GM20000 (cell line): ENCODE data around the gene DMD.

Source experiments
- DNase-seq: peaks from one replicate; pipeline ENCODE4 v3.0.0; 2012; ENCODE audit warnings: low spot score
- CTCF ChIP-seq: IDR thresholded peaks from 2 replicates; pipeline ENCODE4 v1.5.1; 2012; ENCODE audit warnings: mild to moderate bottlenecking, control low read depth; ENCODE audit errors: extremely low read depth, missing control alignments

DMD gene

GRCh38 chrX:31350808-31351074 lies 1860.6 kb downstream of the DMD start:
- no peak for DNase-seq
- TF ChIP-seq CTCF, result no peak

- TF ChIP-seq CTCF, result no peak
- no peak for DNase-seq
Observed at GRCh38 chrX:31349515-31349914, 1861.8 kb downstream of the DMD start.

- no peak for TF ChIP-seq CTCF
- no peak for DNase-seq
Observed at GRCh38 chrX:31340587-31340986, 1870.8 kb downstream of the DMD start.

GRCh38 chrX:31338991-31339350 lies 1872.4 kb downstream of the DMD start:
- TF ChIP-seq CTCF, result no peak

GRCh38 chrX:31337332-31337731 lies 1874.0 kb downstream of the DMD start:
- no peak for TF ChIP-seq CTCF
- DNase-seq, result no peak

More at GRCh38 chrX:31338991-31339350, 1872.4 kb downstream of the DMD start:
- DNase-seq, result no peak

GRCh38 chrX:31336419-31336818 lies 1874.9 kb downstream of the DMD start:
- DNase-seq, result no peak
- no peak for TF ChIP-seq CTCF

- TF ChIP-seq CTCF, result no peak
Observed at GRCh38 chrX:31334997-31335396, 1876.4 kb downstream of the DMD start.

More at GRCh38 chrX:31334997-31335396, 1876.4 kb downstream of the DMD start:
- no peak for DNase-seq
